K562 (cell line): ENCODE results near the gene MRGPRF. TPM values are rescaled to one million over a fixed set of nuclear protein-coding genes. Genes with fewer than 3 reads are reported as not detected.
A peak's percentile ranks its signal among the peaks of the same experiment; 100 is the strongest.

ENCODE experiments used
- ATAC-seq: fragments of 200-7000 bp; cut with Tn5 transposase; 3 replicates; pipeline ENCODE4 v1.9.1; 2020; ENCODE audit warnings: moderate library complexity
- BruUV-seq: library from RNA; stranded (reverse); fragments of 400-500 nt; replicated peaks from 2 replicates; lab custom pipeline; 2021; lab: Mats Ljungman, UMichigan
- CTCF ChIA-PET: fragments of 300-600 bp; formaldehyde crosslinking; extraction: SDS; loops from one replicate; lab custom pipeline; 2021; ENCODE audit warnings: low intra/inter-chr PET ratio; lab: Yijun Ruan, JAX
- POLR2A ChIA-PET: fragments of 300-600, 350-650 bp; sonication (Branson Sonifier 250); formaldehyde crosslinking; extraction: SDS; loops from one replicate; lab custom pipeline; 2021; ENCODE audit warnings: antibody characterized with exemption, inconsistent platforms; lab: Yijun Ruan, JAX
- DNase-seq, 4 experiments: peaks; one replicate each; pipeline versions ENCODE4 v3.0.0 to v3.0.0-alpha.2; 2011 to 2018; ENCODE audit warnings: low spot score in 3 of 4, mixed read lengths in 3 of 4; ENCODE audit errors: extremely low read depth in 1 of 4
- FAIRE-seq: peaks from 2 replicates; lab custom pipeline; 2011; peaks lifted over from hg19 to GRCh38; lab: Jason Lieb, UNC
- H2AFZ ChIP-seq: 2 replicates; pipeline ENCODE4 v1.6.0; 2011; ENCODE audit warnings: low read depth, low read length, control low read depth, inconsistent platforms
- H3K27ac ChIP-seq: fragments of 200-600 bp; 3 replicates; pipeline ENCODE4 v1.8.0; 2011; ENCODE audit warnings: low read depth, mild to moderate bottlenecking, control low read depth, inconsistent platforms, low read length, moderate library complexity, mixed read lengths; ENCODE audit errors: extremely low read depth
- H3K27me3 ChIP-seq, 2 experiments: fragments of 300-600 bp in 1 of 2; 2 replicates in 1 of 2; 3 replicates in 1 of 2; pipeline versions ENCODE4 v1.6.0 to v1.8.0; 2011; ENCODE audit warnings: inconsistent platforms in 2 of 2, low read length in 2 of 2, mild to moderate bottlenecking in 1 of 2, mixed read lengths in 1 of 2, moderate library complexity in 1 of 2; ENCODE audit not compliant: control insufficient read depth in 2 of 2, insufficient read depth in 2 of 2
- H3K36me3 ChIP-seq: fragments of 300-600 bp; 3 replicates; pipeline ENCODE4 v1.8.0; 2011; ENCODE audit warnings: mild to moderate bottlenecking, low read length, inconsistent platforms; ENCODE audit not compliant: control insufficient read depth, insufficient read depth
- H3K4me1 ChIP-seq, 2 experiments: fragments of 200-600 bp in 1 of 2; replicated peaks in 1 of 2; 2 replicates in 1 of 2; 3 replicates in 1 of 2; pipeline versions ENCODE4 v1.5.1 to v1.8.0; 2011; ENCODE audit warnings: inconsistent platforms in 2 of 2, low read length in 2 of 2, mild to moderate bottlenecking in 1 of 2, mixed read lengths in 1 of 2, moderate library complexity in 1 of 2; ENCODE audit not compliant: control insufficient read depth in 2 of 2, insufficient read depth in 2 of 2
- H3K4me2 ChIP-seq: 2 replicates; pipeline ENCODE4 v1.6.1; 2011; ENCODE audit warnings: low read length, control low read depth, inconsistent platforms, mixed read lengths; ENCODE audit not compliant: insufficient read depth
- H3K4me3 ChIP-seq: fragments of 200-600 bp; sonication (generic), shearing (Covaris generic); 2 replicates; pipeline ENCODE4 v1.5.1; 2016; ENCODE audit warnings: control low read depth, inconsistent platforms
- H3K79me2 ChIP-seq: fragments of 200-600 bp; 3 replicates; pipeline ENCODE4 v1.8.0; 2011; ENCODE audit warnings: low read length, inconsistent platforms; ENCODE audit not compliant: control insufficient read depth, insufficient read depth
- H3K9ac ChIP-seq, 2 experiments: 2 replicates each; pipeline versions ENCODE4 v1.6.0 to v1.6.1; 2011; ENCODE audit warnings: low read depth in 2 of 2, low read length in 2 of 2, control low read depth in 1 of 2, inconsistent platforms in 1 of 2, mild to moderate bottlenecking in 1 of 2, mixed read lengths in 1 of 2; ENCODE audit not compliant: insufficient read depth in 1 of 2
- H3K9me1 ChIP-seq: one replicate; pipeline ENCODE4 v1.6.0; 2011; ENCODE audit warnings: inconsistent platforms, mild to moderate bottlenecking, low read length, moderate library complexity; ENCODE audit not compliant: control insufficient read depth, insufficient read depth
- H3K9me3 ChIP-seq: replicated peaks from 2 replicates; pipeline ENCODE4 v1.5.1; 2011; ENCODE audit warnings: low read depth, low read length, inconsistent platforms; ENCODE audit not compliant: control insufficient read depth, insufficient read depth
- H4K20me1 ChIP-seq: replicated peaks from 2 replicates; pipeline ENCODE4 v1.6.1; 2011; ENCODE audit warnings: low read length, inconsistent platforms, mixed read lengths; ENCODE audit not compliant: control insufficient read depth, insufficient read depth
- ATF3 ChIP-seq, 2 experiments: fragments of 450-650 bp in 1 of 2; sonication (generic) in 1 of 2; formaldehyde crosslinking in 1 of 2; IDR thresholded peaks in 1 of 2; conservative IDR thresholded peaks in 1 of 2; 2 replicates each; pipeline versions ENCODE4 v1.6.1 to v1.8.1; 2016 to 2023; ENCODE audit warnings: mild to moderate bottlenecking in 2 of 2, moderate library complexity in 2 of 2, inconsistent platforms in 1 of 2, missing genetic modification reagents in 1 of 2
- CREB5 ChIP-seq: fragments of 250-450 bp; sonication (Bioruptor Pico); IDR thresholded peaks from 2 replicates; pipeline ENCODE4 v1.5.0; 2020; ENCODE audit warnings: mild to moderate bottlenecking
- GTF2E2 ChIP-seq: fragments of 200-800 bp; sonication (Bioruptor generic); IDR thresholded peaks from 2 replicates; pipeline ENCODE4 v1.6.1; 2016; ENCODE audit warnings: missing genetic modification characterization, missing compliant biosample characterization
- HMBOX1 ChIP-seq: sonication (generic); IDR thresholded peaks from 2 replicates; pipeline ENCODE4 v1.6.1; 2016
- KDM1A ChIP-seq, 2 experiments: fragments of 450-650 bp; IDR thresholded peaks; 2 replicates each; pipeline ENCODE4 v1.6.1; 2016; ENCODE audit warnings: mild to moderate bottlenecking in 2 of 2
- STAT5A ChIP-seq: IDR thresholded peaks from 2 replicates; pipeline ENCODE4 v1.6.1; 2012; ENCODE audit warnings: low read length, inconsistent platforms, borderline replicate concordance
- U2AF1 ChIP-seq: fragments of 200-400 bp; formaldehyde crosslinking; optimal IDR thresholded peaks from 2 replicates; pipeline ENCODE3; 2017; ENCODE audit warnings: mild to moderate bottlenecking, low read depth, low read length, moderate library complexity
- WHSC1 ChIP-seq: IDR thresholded peaks from one replicate; pipeline ENCODE4 v1.6.1; 2012; ENCODE audit warnings: low read length, control low read depth, inconsistent platforms
- ZBTB34 ChIP-seq: fragments of 250-450 bp; sonication (Bioruptor Pico); IDR thresholded peaks from 2 replicates; pipeline ENCODE4 v1.8.0; 2021; ENCODE audit warnings: mild to moderate bottlenecking, moderate library complexity
- WGBS: fragments of 100-300 bp; shearing (Covaris generic); methylation state at CpG from one replicate; pipeline ENCODE4 v1.1.6; 2016; ENCODE audit warnings: low coverage, mixed read lengths; ENCODE audit not compliant: insufficient coverage; ENCODE audit errors: missing lambda C conversion rate; 5-methylcytosine and 5-hydroxymethylcytosine counted together
- in situ Hi-C: fragments of 300-500 bp; cut with MboI; formaldehyde crosslinking; loops from 4 replicates; pipeline ENCODE4 v1.15.0; 2018; ENCODE audit warnings: inconsistent platforms, mixed read lengths
- intact Hi-C: fragments of 100-400 bp; cut with micrococcal nuclease; formaldehyde crosslinking; loops from 2 replicates; pipeline ENCODE4 v1.14.2; 2022
- polyA plus RNA-seq, 8 experiments: library from polyadenylated mRNA; depleted of rRNA in 4 of 8; stranded (reverse) in 5 of 8; unstranded in 3 of 8; fragments of >200 nt; fragmentation: Nextera tagmentation in 2 of 8; fragmentation: Illumina TruSeq in 1 of 8; extraction: Ambion mirVana in 2 of 8; extraction: Trizol in 1 of 8; gene quantifications; 2 replicates each; pipeline versions ENCODE4 v1.2.1 to v1.2.3, GENCODE V29; 2011 to 2014; ENCODE audit warnings: inconsistent platforms in 1 of 8, missing spikeins in 1 of 8
- total RNA-seq, 7 experiments: library from RNA; depleted of rRNA in 6 of 7; stranded (reverse); fragments of >200 nt in 6 of 7; fragmentation: Illumina TruSeq in 2 of 7; extraction: Trizol in 2 of 7; gene quantifications; 2 replicates each; pipeline versions ENCODE4 v1.2.1 to v1.2.3, GENCODE V29; 2011 to 2021; ENCODE audit warnings: low replicate concordance in 1 of 7

The MRGPRF gene
- total and polyA plus RNA-seq, 9 of the 15 experiments (the other 6 are each of a cell fraction or from before 2014, with no cell fraction given) = not detected

- Histone ChIP-seq H3K27ac (no peak overlapping the region), H3K9me3 (no peaks in the 10 kb centered on the region), H2AFZ (no peak overlapping the region), H3K36me3 (no peaks in the 10 kb centered on the region; the same call in 2 of the 3 replicates), H3K9me1 (no peaks in the 10 kb centered on the region), H4K20me1 (peaks cover 9% of the 10 kb centered on the region; the same call in 1 of the 2 replicates), H3K4me2 (no peak overlapping the region), H3K9ac (no peak overlapping the region; a peak in 1 of 4 replicates), H3K4me3 (no peak overlapping the region), H3K27me3 (no peaks in the 10 kb centered on the region), H3K4me1 (peaks cover 0 to 22% of the 10 kb centered on the region in 2 experiments; a peak in 2 of 5 replicates), H3K79me2 (no peaks in the 10 kb centered on the region)
- no TSS peak for BruUV-seq
- 64% methylated on average over 23 of the region's 23 CpGs for WGBS
- intact Hi-C loops = no loop called here
- ChIA-PET CTCF (no interaction called here), POLR2A (interaction anchor here (0.7 to 1.1 kb wide), 2 partner anchors 16 to 830 kb away, joined by 3 to 4 read pairs; no protein-coding TSS in a partner anchor)
- ATAC-seq = peak; percentile 34
- in situ Hi-C loops = no loop called here
- no peak for FAIRE-seq
- DNase-seq = no peak
- TF ChIP-seq ZBTB34 (CRISPR knock-in tag) = no peak
- TF ChIP-seq CREB5 (CRISPR knock-in tag) = no peak
- TF ChIP-seq KDM1A (IDR thresholded peaks at IDR 0.05) = no peak
- TF ChIP-seq U2AF1 = no peak
- no peak for TF ChIP-seq STAT5A
- TF ChIP-seq HMBOX1 = no peak
- TF ChIP-seq GTF2E2 (tag) = no peak
- no peak for TF ChIP-seq ATF3 (IDR thresholded peaks at IDR 0.05)
- no peak for TF ChIP-seq ATF3 (CRISPR knock-in tag; conservative IDR thresholded peaks at IDR 0.05)
- no peak for TF ChIP-seq WHSC1
These were observed 45.6 kb upstream of the MRGPRF start for GRCh38 chr11:69058511-69059270.
